Measurements from ENCODE around the gene LGALS9.
"Not testable (repeated sequence)": the region's sequence is repeated elsewhere in the genome, so short reads cannot be mapped to it uniquely, and the experiment has no call there.

The LGALS9 gene

DNA sequence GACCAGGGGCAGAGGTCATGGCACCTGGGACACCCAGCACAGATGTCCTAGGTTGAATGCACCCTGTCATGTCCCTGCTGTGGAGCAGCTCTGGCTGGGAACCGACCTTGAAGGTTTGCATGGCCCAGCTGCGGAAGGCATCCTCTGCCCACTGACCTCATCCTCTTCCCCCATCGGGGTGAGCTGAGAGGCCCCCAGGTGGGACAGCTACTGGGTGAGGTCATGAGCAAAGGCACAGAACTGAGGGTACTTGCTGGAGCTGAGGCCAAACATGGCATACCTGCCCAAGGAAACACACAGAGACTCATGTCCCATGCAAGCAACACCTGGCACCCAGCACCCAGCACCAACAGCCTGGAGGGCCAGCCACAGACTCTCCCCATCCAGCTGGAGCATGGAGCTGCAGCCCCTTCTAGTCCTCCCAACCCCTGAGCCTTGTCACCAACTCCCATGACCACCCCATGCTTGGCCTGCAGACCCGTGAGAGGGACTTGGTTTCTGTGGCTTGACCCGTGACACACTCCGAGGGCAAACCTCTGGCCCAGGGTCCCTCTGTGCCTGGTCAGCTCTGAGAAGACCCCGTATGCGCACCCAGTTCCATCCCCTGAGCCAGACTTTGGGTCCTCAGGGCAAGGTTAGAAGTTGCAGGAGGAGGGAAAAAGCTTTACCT is 33.1 kb downstream of the LGALS9 start:
- Mint-ChIP-seq H3K4me1 (ENCODE audit: low read depth) (no peaks in the 10 kb centered on the region), H3K9me3 (no peaks in the 10 kb centered on the region), H3K27me3 (ENCODE audit: low read depth) (no peaks in the 10 kb centered on the region), H3K36me3 (ENCODE audit: low read depth) (no peaks in the 10 kb centered on the region), H3K4me3 (no peak overlapping the region), H3K27ac (no peak overlapping the region)
- no peak for DNase-seq (ENCODE audit: low spot score)

DNA sequence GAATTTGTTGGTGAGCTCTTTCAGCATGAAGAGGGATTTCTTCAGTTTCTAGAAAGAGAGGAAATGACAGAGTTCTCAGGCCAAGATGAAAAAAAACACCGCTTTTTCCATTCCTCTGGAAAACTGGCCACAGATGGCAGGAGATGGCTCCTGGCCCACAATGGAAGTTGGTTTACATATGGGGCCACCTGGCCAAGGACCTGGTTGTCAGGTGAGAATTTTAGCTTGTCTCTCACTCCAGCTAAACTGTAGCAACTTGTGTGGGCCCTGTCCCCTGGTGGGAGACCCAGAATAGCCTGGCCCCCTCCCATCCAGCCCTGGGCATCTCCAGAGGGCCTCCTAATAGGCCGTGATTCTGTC is 33.6 kb downstream of the LGALS9 start:
- H3K4me3 Mint-ChIP-seq, result no peak overlapping the region
- no peaks in the 10 kb centered on the region for H3K9me3 Mint-ChIP-seq
- H3K27ac Mint-ChIP-seq, result no peak overlapping the region
- H3K27me3 Mint-ChIP-seq (ENCODE audit: low read depth), result no peaks in the 10 kb centered on the region
- H3K4me1 Mint-ChIP-seq (ENCODE audit: low read depth), result no peaks in the 10 kb centered on the region
- H3K36me3 Mint-ChIP-seq (ENCODE audit: low read depth), result no peaks in the 10 kb centered on the region
- no peak for DNase-seq (ENCODE audit: low spot score)

DNA sequence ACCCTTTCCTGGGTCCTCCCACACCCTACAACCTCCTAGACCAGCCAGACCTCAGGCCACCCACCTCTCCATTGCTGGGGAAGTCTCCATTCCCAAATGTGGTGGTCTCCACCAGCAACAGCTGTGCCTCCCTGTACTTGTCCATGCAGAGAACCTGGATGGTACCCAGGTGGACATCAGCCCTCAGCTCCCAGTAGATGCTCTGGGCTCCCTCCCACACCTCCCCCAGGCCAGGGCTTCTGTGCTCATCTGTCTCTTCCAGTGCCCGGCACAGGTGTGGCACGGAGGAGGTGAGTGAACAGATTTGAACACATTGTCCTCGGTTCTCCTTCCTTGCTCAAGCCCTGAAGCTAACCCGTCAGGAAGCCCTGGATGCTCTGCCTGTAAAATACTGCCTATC is 34.6 kb downstream of the LGALS9 start:
- no peak for DNase-seq (ENCODE audit: low spot score)

DNA sequence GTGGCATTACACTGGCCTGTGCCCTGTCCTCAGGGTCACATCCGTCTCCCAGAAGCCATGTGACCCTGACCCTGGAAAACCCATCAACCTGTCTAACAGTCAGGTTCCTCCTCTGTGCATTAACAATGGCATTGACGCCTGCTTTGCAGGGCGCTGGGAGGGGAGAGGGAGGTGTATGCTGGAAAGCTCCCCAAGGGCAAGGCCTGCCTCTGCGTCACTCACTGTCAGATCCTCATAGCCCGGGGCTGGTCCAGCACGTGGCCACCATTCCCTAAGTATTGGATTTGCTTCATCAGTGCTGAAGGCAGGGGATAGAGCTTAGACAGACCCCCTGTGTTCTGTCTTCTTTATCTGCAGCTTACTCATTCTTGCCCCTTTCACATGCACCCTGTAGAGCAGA is 35.3 kb downstream of the LGALS9 start:
- H3K4me3 Mint-ChIP-seq; H3K27me3 Mint-ChIP-seq (ENCODE audit: low read depth); H3K36me3 Mint-ChIP-seq (ENCODE audit: low read depth); DNase-seq (ENCODE audit: low spot score); H3K9me3 Mint-ChIP-seq; H3K27ac Mint-ChIP-seq; H3K4me1 Mint-ChIP-seq (ENCODE audit: low read depth): not testable (repeated sequence)

More for the DNA sequence above, 34.6 kb downstream of the LGALS9 start:
- Mint-ChIP-seq H3K4me3 (no peak overlapping the region), H3K27ac (no peak overlapping the region), H3K36me3 (ENCODE audit: low read depth) (no peaks in the 10 kb centered on the region), H3K27me3 (ENCODE audit: low read depth) (no peaks in the 10 kb centered on the region), H3K9me3 (no peaks in the 10 kb centered on the region), H3K4me1 (ENCODE audit: low read depth) (no peaks in the 10 kb centered on the region)

DNA sequence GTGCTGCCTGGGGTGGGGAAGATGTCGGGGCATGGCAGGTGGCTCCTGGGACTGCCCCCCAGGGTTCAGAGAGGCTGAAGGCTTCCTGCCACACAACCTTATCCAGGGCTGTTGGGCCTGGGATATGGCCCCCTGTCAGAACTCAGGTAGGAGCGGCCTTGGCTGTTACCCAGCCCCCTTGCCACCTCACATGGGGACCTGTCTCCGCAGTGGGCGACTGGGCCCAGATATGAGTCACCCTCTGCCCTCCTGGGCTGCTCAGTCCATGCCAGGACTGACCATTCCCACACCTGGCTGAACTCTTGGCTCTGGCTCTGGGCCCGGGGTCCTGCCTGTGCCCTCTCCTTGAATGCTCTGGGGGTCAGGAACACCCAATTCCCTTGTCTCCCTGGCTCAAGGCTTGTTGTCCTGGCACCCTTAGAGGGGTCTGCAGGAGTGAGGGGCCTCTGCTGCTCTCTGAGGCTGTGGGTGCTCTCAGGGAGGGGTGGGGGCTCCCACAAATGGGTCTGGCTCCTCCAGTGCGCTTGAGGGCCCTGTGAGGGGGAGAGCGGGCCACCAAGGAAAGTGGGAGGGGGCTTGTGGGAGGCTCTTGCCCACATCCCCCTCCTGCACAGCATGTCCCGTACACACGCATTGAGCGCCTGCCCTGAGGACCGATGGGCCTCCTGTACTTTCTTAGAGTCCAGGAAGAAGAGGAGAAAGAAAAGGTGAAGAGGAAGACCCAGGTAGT is 36.0 kb downstream of the LGALS9 start:
- no peaks in the 10 kb centered on the region for H3K9me3 Mint-ChIP-seq
- no peaks in the 10 kb centered on the region for H3K36me3 Mint-ChIP-seq (ENCODE audit: low read depth)
- H3K4me3 Mint-ChIP-seq, result no peak overlapping the region
- H3K27ac Mint-ChIP-seq, result no peak overlapping the region
- no peaks in the 10 kb centered on the region for H3K4me1 Mint-ChIP-seq (ENCODE audit: low read depth)
- no peak for DNase-seq (ENCODE audit: low spot score)
- H3K27me3 Mint-ChIP-seq (ENCODE audit: low read depth), result no peaks in the 10 kb centered on the region

DNA sequence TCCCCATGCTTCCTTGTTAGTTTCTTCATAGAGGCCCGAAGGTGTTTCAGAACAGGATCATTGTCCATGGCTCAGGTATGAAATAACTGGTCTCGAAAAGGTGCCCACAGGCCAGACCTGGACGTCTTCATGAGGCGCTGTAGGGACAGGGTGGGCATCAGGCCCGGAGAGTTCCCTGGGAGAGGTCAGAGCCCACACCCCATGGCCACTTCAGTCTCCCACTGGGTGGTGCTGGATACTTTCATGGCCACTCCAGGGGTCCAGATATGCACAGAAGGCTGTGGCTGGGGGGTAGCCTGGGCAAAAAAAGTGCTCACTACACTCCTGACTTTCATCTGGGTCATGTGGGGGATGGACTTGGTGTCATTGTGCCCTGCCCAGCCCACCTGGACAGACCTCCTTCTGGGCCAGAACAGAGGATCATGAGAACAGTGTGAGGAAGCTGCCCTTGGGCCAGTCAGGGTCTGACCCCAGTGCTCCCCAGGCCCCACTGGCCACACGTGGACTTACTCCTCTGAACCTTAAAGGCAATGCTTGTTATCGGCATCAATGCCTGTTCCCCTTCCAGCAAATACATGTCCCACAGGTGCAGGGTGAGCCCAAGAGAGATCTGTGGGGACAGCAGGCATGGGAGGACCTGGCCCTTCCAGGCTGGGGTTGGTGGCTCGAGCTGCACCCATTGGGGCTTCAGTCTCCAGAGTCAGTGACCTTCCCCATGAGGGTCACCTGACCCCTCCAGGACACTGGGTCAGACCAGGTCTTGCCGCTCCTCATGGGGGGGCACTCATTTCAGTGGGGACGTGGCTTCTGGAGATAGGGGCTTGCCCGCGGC is 36.9 kb downstream of the LGALS9 start:
- Mint-ChIP-seq H3K4me1 (ENCODE audit: low read depth) (no peaks in the 10 kb centered on the region), H3K9me3 (no peaks in the 10 kb centered on the region), H3K36me3 (ENCODE audit: low read depth) (no peaks in the 10 kb centered on the region), H3K27me3 (ENCODE audit: low read depth) (no peaks in the 10 kb centered on the region), H3K27ac (no peak overlapping the region), H3K4me3 (no peak overlapping the region)
- no peak for DNase-seq (ENCODE audit: low spot score)

DNA sequence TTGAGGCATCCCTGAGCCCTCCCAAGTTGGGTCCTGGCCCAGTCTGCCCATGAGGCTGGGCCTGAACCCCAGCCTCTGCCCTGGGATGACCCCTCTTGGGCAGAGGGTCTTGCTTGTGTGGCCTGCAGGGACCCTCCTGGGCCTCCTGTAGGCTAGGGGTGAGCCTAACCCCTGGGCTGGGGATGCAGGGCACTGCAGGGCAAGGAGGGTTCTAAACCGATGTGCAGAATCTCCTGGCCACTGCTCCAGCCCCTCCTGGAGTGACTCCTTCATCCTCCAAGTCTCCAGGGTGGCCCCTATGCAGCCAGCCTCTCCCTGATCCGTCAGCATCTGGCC is 37.5 kb downstream of the LGALS9 start:
- no peak overlapping the region for H3K27ac Mint-ChIP-seq
- no peaks in the 10 kb centered on the region for H3K27me3 Mint-ChIP-seq (ENCODE audit: low read depth)
- H3K4me3 Mint-ChIP-seq, result no peak overlapping the region
- no peaks in the 10 kb centered on the region for H3K4me1 Mint-ChIP-seq (ENCODE audit: low read depth)
- no peaks in the 10 kb centered on the region for H3K36me3 Mint-ChIP-seq (ENCODE audit: low read depth)
- DNase-seq (ENCODE audit: low spot score), result no peak
- H3K9me3 Mint-ChIP-seq, result no peaks in the 10 kb centered on the region

DNA sequence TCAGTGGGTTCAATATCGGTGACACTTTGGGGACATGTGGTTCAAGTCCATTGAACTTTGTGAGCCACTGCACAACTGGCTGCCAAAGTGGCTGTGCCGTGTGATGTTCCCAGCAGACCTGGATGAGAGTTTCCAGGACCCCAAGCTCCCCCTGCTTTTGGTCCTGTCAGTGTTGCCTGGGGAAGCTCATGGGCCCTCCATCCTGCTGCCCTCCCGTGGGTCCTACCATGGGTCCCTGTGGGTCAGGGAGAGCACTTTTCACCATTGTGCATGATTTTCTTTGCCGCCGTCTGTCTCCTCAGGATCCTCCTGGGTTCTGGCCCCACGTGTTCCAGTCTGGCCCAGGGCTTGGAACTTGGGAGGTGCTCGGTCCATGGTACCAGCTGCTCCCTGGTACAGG is 38.1 kb downstream of the LGALS9 start:
- H3K27me3 Mint-ChIP-seq (ENCODE audit: low read depth), result no peaks in the 10 kb centered on the region
- no peak overlapping the region for H3K4me3 Mint-ChIP-seq
- H3K36me3 Mint-ChIP-seq (ENCODE audit: low read depth), result no peaks in the 10 kb centered on the region
- H3K27ac Mint-ChIP-seq, result no peak overlapping the region
- H3K4me1 Mint-ChIP-seq (ENCODE audit: low read depth), result no peaks in the 10 kb centered on the region
- H3K9me3 Mint-ChIP-seq, result no peaks in the 10 kb centered on the region
- DNase-seq (ENCODE audit: low spot score), result no peak

DNA sequence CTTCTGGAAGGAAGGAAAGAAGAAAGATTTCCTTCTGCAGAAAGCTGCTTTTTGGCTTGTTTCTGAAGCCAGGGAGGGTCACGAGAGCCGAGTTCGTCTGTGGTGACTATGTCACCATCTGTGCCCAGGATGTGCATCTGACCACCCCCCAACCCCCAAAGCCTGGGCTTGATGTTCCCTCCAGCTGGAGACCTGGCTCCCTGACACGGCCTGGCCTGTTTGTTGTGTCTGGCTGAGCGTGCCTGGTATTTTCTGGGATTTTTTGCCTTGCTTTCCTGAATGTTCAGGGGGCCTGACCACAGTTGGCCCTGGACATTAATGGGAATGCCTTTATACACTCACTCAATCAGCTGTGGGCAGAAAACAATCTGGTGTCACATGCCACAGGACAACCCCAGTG is 38.9 kb downstream of the LGALS9 start:
- H3K27ac Mint-ChIP-seq, result no peak overlapping the region
- no peak for DNase-seq (ENCODE audit: low spot score)
- H3K27me3 Mint-ChIP-seq (ENCODE audit: low read depth), result no peaks in the 10 kb centered on the region
- no peaks in the 10 kb centered on the region for H3K9me3 Mint-ChIP-seq
- H3K4me1 Mint-ChIP-seq (ENCODE audit: low read depth), result no peaks in the 10 kb centered on the region
- H3K4me3 Mint-ChIP-seq, result no peak overlapping the region
- no peaks in the 10 kb centered on the region for H3K36me3 Mint-ChIP-seq (ENCODE audit: low read depth)

DNA sequence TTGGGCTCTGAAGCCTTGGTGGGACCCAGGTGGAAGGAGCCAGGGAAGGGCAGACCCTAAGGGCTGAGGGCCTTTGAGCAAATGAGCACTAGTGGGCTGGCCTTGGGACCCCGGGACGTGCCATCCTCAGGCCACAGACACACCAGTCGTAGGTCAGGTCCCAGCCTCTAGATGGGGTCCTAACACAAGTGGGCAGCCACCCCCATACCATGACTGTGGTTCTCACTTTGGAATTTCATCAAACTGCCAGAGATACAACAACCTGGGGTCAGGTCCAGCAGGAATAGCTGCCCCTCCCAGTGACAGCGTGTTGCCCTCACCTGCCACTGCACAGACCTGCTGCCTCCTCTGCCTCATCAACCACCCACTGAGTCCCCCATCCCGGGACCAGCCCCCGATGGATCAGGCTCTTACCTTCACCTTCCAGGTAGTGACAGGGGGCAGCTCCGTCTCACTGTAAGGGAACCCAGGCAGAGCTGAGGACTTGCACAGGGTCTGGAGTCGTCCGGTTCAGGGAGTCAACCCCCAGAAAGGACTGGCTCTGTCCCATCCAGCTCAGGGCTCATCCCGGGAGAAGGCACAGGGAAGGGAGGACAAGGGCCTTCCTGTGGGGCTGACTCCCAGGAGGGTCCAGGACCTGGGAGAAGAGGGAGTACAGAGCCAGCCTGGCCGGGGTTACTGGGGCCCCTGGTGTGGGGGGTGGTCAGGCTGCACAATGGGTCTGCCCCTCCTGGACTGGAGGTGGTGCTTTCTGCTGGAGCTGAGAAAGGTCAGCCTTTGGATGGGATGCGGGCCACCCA is 40.0 kb downstream of the LGALS9 start:
- H3K4me1 Mint-ChIP-seq (ENCODE audit: low read depth), result no peaks in the 10 kb centered on the region
- H3K27ac Mint-ChIP-seq, result no peak overlapping the region
- no peak overlapping the region for H3K4me3 Mint-ChIP-seq
- no peaks in the 10 kb centered on the region for H3K9me3 Mint-ChIP-seq
- no peaks in the 10 kb centered on the region for H3K27me3 Mint-ChIP-seq (ENCODE audit: low read depth)
- no peak for DNase-seq (ENCODE audit: low spot score)
- H3K36me3 Mint-ChIP-seq (ENCODE audit: low read depth), result no peaks in the 10 kb centered on the region

DNA sequence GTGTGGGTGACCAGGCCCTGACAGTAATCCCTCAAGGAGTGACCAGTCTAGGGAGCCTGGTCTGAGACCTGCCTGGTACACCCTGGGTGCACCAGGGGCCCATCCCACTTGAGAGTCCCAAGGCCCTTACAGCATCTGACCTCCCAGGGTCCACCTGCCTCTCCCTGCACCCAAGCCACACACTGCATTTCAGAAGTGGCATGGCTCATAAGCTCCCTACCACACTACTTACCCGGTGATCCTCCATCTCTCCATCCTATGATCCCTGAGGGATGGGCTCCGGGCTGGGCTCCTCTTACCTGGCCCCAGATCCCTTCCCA is 40.6 kb downstream of the LGALS9 start:
- H3K4me3 Mint-ChIP-seq, result no peak overlapping the region
- no peak overlapping the region for H3K27ac Mint-ChIP-seq
- no peaks in the 10 kb centered on the region for H3K9me3 Mint-ChIP-seq
- no peaks in the 10 kb centered on the region for H3K36me3 Mint-ChIP-seq (ENCODE audit: low read depth)
- no peaks in the 10 kb centered on the region for H3K4me1 Mint-ChIP-seq (ENCODE audit: low read depth)
- DNase-seq (ENCODE audit: low spot score), result no peak
- H3K27me3 Mint-ChIP-seq (ENCODE audit: low read depth), result no peaks in the 10 kb centered on the region

DNA sequence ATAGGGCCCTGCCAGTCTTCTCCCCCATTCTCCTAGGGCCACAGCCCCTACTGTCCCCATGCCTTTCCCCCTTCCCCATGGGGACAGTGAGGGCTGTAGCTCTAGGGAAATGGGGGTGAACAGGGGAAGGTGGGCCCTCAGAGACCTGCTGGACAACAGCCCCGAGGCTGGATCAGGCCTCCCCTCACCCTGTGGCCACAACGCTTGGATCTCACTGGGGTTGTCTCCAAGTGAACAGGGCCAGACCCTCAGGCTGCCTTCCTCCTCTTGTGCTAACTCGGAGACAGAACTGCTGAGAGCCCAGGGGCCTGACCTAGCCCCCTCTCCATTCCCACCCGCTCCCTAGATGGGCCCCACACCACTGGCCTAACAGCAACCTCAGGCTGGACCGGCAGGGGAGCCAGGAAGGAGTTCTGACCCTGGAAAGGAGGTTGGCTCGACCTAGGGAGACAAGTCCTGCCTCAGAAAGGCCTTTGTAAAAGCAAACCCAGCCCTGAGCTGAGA is 41.0 kb downstream of the LGALS9 start:
- not testable (repeated sequence) for DNase-seq (ENCODE audit: low spot score); H3K4me1 Mint-ChIP-seq (ENCODE audit: low read depth); H3K36me3 Mint-ChIP-seq (ENCODE audit: low read depth); H3K27ac Mint-ChIP-seq; H3K4me3 Mint-ChIP-seq; H3K27me3 Mint-ChIP-seq (ENCODE audit: low read depth); H3K9me3 Mint-ChIP-seq

DNA sequence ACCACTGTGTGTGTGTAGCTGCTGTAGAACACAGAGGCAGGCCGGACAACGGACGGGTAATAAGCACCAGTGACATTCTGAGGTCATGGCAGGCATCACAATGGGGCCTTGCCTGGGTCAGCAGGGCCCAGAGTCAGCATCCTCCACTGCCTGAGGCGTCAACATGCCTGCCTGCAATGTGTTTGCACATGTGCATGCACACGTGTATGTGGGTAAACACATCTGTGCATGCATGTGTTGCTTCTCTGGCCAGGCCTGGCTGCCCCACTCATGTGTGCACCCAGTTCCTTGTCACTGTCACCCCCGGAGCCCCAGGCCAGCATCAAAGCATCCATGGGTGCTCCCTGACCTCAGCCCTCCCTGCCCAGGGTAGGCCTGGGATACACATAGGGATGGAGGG is 43.3 kb downstream of the LGALS9 start:
- Mint-ChIP-seq H3K4me3 (no peak overlapping the region), H3K4me1 (ENCODE audit: low read depth) (no peaks in the 10 kb centered on the region), H3K9me3 (no peaks in the 10 kb centered on the region), H3K36me3 (ENCODE audit: low read depth) (no peaks in the 10 kb centered on the region), H3K27me3 (ENCODE audit: low read depth) (no peaks in the 10 kb centered on the region), H3K27ac (no peak overlapping the region)
- DNase-seq (ENCODE audit: low spot score), result no peak

DNA sequence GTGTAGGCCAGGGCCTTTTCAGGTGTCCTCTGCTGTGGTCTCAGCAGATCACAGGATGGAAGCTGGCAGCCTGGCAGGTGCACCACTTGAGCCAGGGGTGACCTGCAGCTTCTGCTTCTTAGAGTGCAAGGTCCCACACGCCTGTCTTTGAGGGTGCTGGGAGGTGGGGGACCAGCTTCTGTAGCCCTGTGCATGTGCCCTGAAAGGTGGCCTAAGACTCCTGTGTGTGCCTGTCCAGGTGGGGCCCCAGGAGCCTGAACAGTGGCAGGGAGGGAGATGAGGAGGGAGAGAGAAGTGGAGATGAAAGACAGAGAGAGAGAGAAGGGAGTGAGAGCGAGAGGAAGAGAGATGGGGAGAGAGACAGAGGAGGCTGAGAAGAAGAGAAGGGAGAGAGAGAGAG is 46.2 kb downstream of the LGALS9 start:
- H3K9me3 Mint-ChIP-seq, result no peaks in the 10 kb centered on the region

More for the DNA sequence above, 46.2 kb downstream of the LGALS9 start:
- no peak overlapping the region for H3K4me3 Mint-ChIP-seq
- no peak for DNase-seq (ENCODE audit: low spot score)
- no peak overlapping the region for H3K27ac Mint-ChIP-seq
- H3K4me1 Mint-ChIP-seq (ENCODE audit: low read depth), result no peaks in the 10 kb centered on the region
- H3K36me3 Mint-ChIP-seq (ENCODE audit: low read depth), result no peaks in the 10 kb centered on the region
- no peaks in the 10 kb centered on the region for H3K27me3 Mint-ChIP-seq (ENCODE audit: low read depth)
